ENCODE results near the gene SULT4A1.

Gene SULT4A1

GRCh38 chr22:43828725-43828997 lies 33.7 kb downstream of the SULT4A1 start:
- H3F3A ChIP-seq (ENCODE audit: insufficient read depth, low read length): no peaks in the 10 kb centered on the region
- H3K27ac ChIP-seq (ENCODE audit: low read depth, low read length, poor library complexity, severe bottlenecking): no peak overlapping the region
- H3K4me3 ChIP-seq (ENCODE audit: low read depth, low read length, poor library complexity, severe bottlenecking): no peak overlapping the region
- no peaks in the 10 kb centered on the region for H3K79me2 ChIP-seq (ENCODE audit: insufficient read depth, low read length)
- H2AFZ ChIP-seq (ENCODE audit: low read length): no peak overlapping the region
- H3K9me2 ChIP-seq (ENCODE audit: low read depth, low read length): no peaks in the 10 kb centered on the region
- no peaks in the 10 kb centered on the region for H3K9me3 ChIP-seq (ENCODE audit: low read length)
- H3K27me3 ChIP-seq (ENCODE audit: insufficient read depth, low read length): no peaks in the 10 kb centered on the region
- H3K4me2 ChIP-seq (ENCODE audit: low read length): no peak overlapping the region
- H3K9ac ChIP-seq (ENCODE audit: low read length): no peak overlapping the region
- no peaks in the 10 kb centered on the region for H4K20me1 ChIP-seq (ENCODE audit: insufficient read depth, low read length)
- no peak for TF ChIP-seq EZH2 (IDR thresholded peaks at IDR 0.05; ENCODE audit: borderline replicate concordance, low read length)
- no peak for TF ChIP-seq CTCF (IDR thresholded peaks at IDR 0.05; ENCODE audit: low read length)
- no peaks in the 10 kb centered on the region for H3K4me1 ChIP-seq (ENCODE audit: insufficient read depth, low read length, severe bottlenecking)
- no peaks in the 10 kb centered on the region for H3K36me3 ChIP-seq (ENCODE audit: insufficient read depth, low read length)

- Histone ChIP-seq H3K4me3 (ENCODE audit: low read depth, low read length, poor library complexity, severe bottlenecking) (no peak overlapping the region), H3F3A (ENCODE audit: insufficient read depth, low read length) (no peaks in the 10 kb centered on the region), H3K9me3 (ENCODE audit: low read length) (no peaks in the 10 kb centered on the region), H3K79me2 (ENCODE audit: insufficient read depth, low read length) (no peaks in the 10 kb centered on the region), H3K4me1 (ENCODE audit: insufficient read depth, low read length, severe bottlenecking) (no peaks in the 10 kb centered on the region), H3K27me3 (ENCODE audit: insufficient read depth, low read length) (no peaks in the 10 kb centered on the region), H3K9me2 (ENCODE audit: low read depth, low read length) (no peaks in the 10 kb centered on the region), H3K27ac (ENCODE audit: low read depth, low read length, poor library complexity, severe bottlenecking) (no peak overlapping the region), H3K4me2 (ENCODE audit: low read length) (no peak overlapping the region), H3K9ac (ENCODE audit: low read length) (no peak overlapping the region), H4K20me1 (ENCODE audit: insufficient read depth, low read length) (no peaks in the 10 kb centered on the region), H3K36me3 (ENCODE audit: insufficient read depth, low read length) (no peaks in the 10 kb centered on the region), H2AFZ (ENCODE audit: low read length) (no peak overlapping the region)
- no peak for TF ChIP-seq CTCF (IDR thresholded peaks at IDR 0.05; ENCODE audit: low read length)
Observed at GRCh38 chr22:43827926-43828724, 34.2 kb downstream of the SULT4A1 start.

- no peak overlapping the region for H2AFZ ChIP-seq (ENCODE audit: low read length)
- H3K27ac ChIP-seq (ENCODE audit: low read depth, low read length, poor library complexity, severe bottlenecking): no peak overlapping the region
- H3K36me3 ChIP-seq (ENCODE audit: insufficient read depth, low read length): no peaks in the 10 kb centered on the region
- no peaks in the 10 kb centered on the region for H3K79me2 ChIP-seq (ENCODE audit: insufficient read depth, low read length)
- H3K4me2 ChIP-seq (ENCODE audit: low read length): no peak overlapping the region
- no peaks in the 10 kb centered on the region for H3K27me3 ChIP-seq (ENCODE audit: insufficient read depth, low read length)
- H3K4me1 ChIP-seq (ENCODE audit: insufficient read depth, low read length, severe bottlenecking): no peaks in the 10 kb centered on the region
- H3K9ac ChIP-seq (ENCODE audit: low read length): no peak overlapping the region
- no peaks in the 10 kb centered on the region for H3K9me3 ChIP-seq (ENCODE audit: low read length)
- H3K4me3 ChIP-seq (ENCODE audit: low read depth, low read length, poor library complexity, severe bottlenecking): no peak overlapping the region
- TF ChIP-seq CTCF (IDR thresholded peaks at IDR 0.05; ENCODE audit: low read length): no peak
- no peak for TF ChIP-seq EZH2 (IDR thresholded peaks at IDR 0.05; ENCODE audit: borderline replicate concordance, low read length)
- no peaks in the 10 kb centered on the region for H3F3A ChIP-seq (ENCODE audit: insufficient read depth, low read length)
- H3K9me2 ChIP-seq (ENCODE audit: low read depth, low read length): no peaks in the 10 kb centered on the region
- H4K20me1 ChIP-seq (ENCODE audit: insufficient read depth, low read length): no peaks in the 10 kb centered on the region
Observed at GRCh38 chr22:43827003-43827735, 35.1 kb downstream of the SULT4A1 start.
